ENCODE results near the gene AHCYL1. TPM values are rescaled to one million over a fixed set of nuclear protein-coding genes. Genes with fewer than 3 reads are reported as not detected.

AHCYL1 gene
- total RNA-seq, 1 donor from 2014 or later: 60.5 TPM

- H4K20me1 ChIP-seq (ENCODE audit: insufficient read depth, low read length): no peaks in the 10 kb centered on the region
- Mint-ChIP-seq H3K36me3 (ENCODE audit: low read depth, unreplicated experiment) (no peaks in the 10 kb centered on the region), H3K27me3 (ENCODE audit: low read depth, unreplicated experiment) (peaks cover 5% of the 10 kb centered on the region), H3K9me3 (ENCODE audit: unreplicated experiment) (peaks cover 6% of the 10 kb centered on the region), H3K27ac (ENCODE audit: unreplicated experiment) (no peak overlapping the region), H3K4me3 (ENCODE audit: unreplicated experiment) (no peak overlapping the region), H3K4me1 (ENCODE audit: low read depth, unreplicated experiment) (peaks cover 5% of the 10 kb centered on the region)
- no peak overlapping the region for H3K9ac ChIP-seq (ENCODE audit: low read length)
- no peaks in the 10 kb centered on the region for H3K36me3 ChIP-seq (ENCODE audit: insufficient read depth, low read length)
- no peak overlapping the region for H3K4me3 ChIP-seq (ENCODE audit: insufficient read depth, low read depth, low read length)
- peaks cover 11% of the 10 kb centered on the region for H3K4me1 ChIP-seq (ENCODE audit: insufficient read depth, low read length)
- peaks cover 3% of the 10 kb centered on the region for H3K9me3 ChIP-seq (ENCODE audit: insufficient read depth, low read depth, low read length)
- FAIRE-seq (no peak), DNase-seq (ENCODE audit: low read depth) (no peak)
- H3K27me3 ChIP-seq (ENCODE audit: insufficient read depth, low read length): no peaks in the 10 kb centered on the region
- no peaks in the 10 kb centered on the region for H3K79me2 ChIP-seq (ENCODE audit: insufficient read depth, low read length)
- no peak overlapping the region for H3K4me2 ChIP-seq (ENCODE audit: low read length)
- no peak for TF ChIP-seq EZH2 (IDR thresholded peaks at IDR 0.05; ENCODE audit: insufficient read depth, low read length)
- no peak for TF ChIP-seq CTCF (IDR thresholded peaks at IDR 0.05; ENCODE audit: insufficient read depth, low read depth, low read length)
- H3K27ac ChIP-seq (ENCODE audit: low read depth, low read length): no peak overlapping the region
- no peak overlapping the region for H2AFZ ChIP-seq (ENCODE audit: low read depth, low read length)
Measured at GRCh38 chr1:109937738-109938137, 46.8 kb upstream of the AHCYL1 start.

DNA sequence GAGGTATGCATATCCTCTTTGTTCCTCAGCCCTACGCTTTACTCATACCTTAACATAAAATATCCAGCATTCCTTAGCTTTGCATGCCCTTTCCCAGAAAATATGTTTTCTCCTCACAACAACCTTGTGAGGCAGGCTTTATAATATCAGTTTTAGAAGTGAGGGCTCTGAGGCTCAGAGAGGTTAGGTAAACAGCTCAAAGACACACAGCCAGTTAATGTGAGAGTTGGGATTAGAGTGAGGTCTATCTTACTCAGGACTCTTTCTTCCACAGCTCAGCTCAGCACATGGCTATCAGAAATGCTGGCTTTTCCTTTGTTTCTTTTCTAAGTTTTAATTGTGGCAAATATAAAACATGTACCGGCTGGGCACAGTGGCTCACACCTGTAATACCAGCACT, 46.0 kb upstream of the AHCYL1 start:
- Histone ChIP-seq H3K27me3 (ENCODE audit: insufficient read depth, low read length) (no peaks in the 10 kb centered on the region), H3K4me1 (ENCODE audit: insufficient read depth, low read length) (peaks cover 10% of the 10 kb centered on the region), H3K4me3 (ENCODE audit: insufficient read depth, low read depth, low read length) (no peak overlapping the region), H3K27ac (ENCODE audit: low read depth, low read length) (no peak overlapping the region), H3K79me2 (ENCODE audit: insufficient read depth, low read length) (no peaks in the 10 kb centered on the region), H3K4me2 (ENCODE audit: low read length) (no peak overlapping the region), H3K9me3 (ENCODE audit: insufficient read depth, low read depth, low read length) (peaks cover 3% of the 10 kb centered on the region), H3K9ac (ENCODE audit: low read length) (no peak overlapping the region), H3K36me3 (ENCODE audit: insufficient read depth, low read length) (no peaks in the 10 kb centered on the region), H2AFZ (ENCODE audit: low read depth, low read length) (no peak overlapping the region), H4K20me1 (ENCODE audit: insufficient read depth, low read length) (no peaks in the 10 kb centered on the region)
- no peak for FAIRE-seq
- no peak for DNase-seq (ENCODE audit: low read depth)
- H3K4me3 Mint-ChIP-seq (ENCODE audit: unreplicated experiment): no peak overlapping the region
- H3K9me3 Mint-ChIP-seq (ENCODE audit: unreplicated experiment): peaks cover 6% of the 10 kb centered on the region
- no peak overlapping the region for H3K27ac Mint-ChIP-seq (ENCODE audit: unreplicated experiment)
- TF ChIP-seq CTCF (IDR thresholded peaks at IDR 0.05; ENCODE audit: insufficient read depth, low read depth, low read length) (no peak), EZH2 (IDR thresholded peaks at IDR 0.05; ENCODE audit: insufficient read depth, low read length) (no peak)
- H3K4me1 Mint-ChIP-seq (ENCODE audit: low read depth, unreplicated experiment): peaks cover 5% of the 10 kb centered on the region
- H3K27me3 Mint-ChIP-seq (ENCODE audit: low read depth, unreplicated experiment): peaks cover 5% of the 10 kb centered on the region
- H3K36me3 Mint-ChIP-seq (ENCODE audit: low read depth, unreplicated experiment): no peaks in the 10 kb centered on the region

DNA sequence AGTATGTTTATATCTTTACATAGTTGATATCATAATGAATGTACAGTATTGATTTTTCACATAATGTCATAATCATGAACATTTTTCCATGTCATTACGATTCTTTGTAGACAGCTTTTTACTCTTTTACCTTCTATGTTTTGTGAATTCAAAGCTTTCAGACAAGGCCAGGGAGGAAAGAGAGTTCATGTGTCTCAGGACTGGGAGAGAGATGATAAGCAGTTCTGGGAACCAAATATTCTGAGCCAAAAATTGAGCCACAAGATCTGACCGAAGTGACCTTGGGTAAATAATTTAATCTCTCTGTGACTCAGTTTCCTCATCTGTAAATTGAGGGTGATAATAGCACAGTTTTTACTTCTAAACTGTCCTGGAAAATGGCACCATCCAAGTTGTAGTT, 42.1 kb upstream of the AHCYL1 start:
- no peak overlapping the region for H3K27ac ChIP-seq (ENCODE audit: low read depth, low read length)

More for the DNA sequence above, 42.1 kb upstream of the AHCYL1 start:
- H2AFZ ChIP-seq (ENCODE audit: low read depth, low read length): no peak overlapping the region
- no peak overlapping the region for H3K4me3 ChIP-seq (ENCODE audit: insufficient read depth, low read depth, low read length)
- peaks cover 3% of the 10 kb centered on the region for H3K9me3 ChIP-seq (ENCODE audit: insufficient read depth, low read depth, low read length)
- no peak for DNase-seq (ENCODE audit: low read depth)
- Mint-ChIP-seq H3K9me3 (ENCODE audit: unreplicated experiment) (peaks cover 2% of the 10 kb centered on the region), H3K27ac (ENCODE audit: unreplicated experiment) (no peak overlapping the region), H3K4me1 (ENCODE audit: low read depth, unreplicated experiment) (no peaks in the 10 kb centered on the region), H3K4me3 (ENCODE audit: unreplicated experiment) (no peak overlapping the region), H3K36me3 (ENCODE audit: low read depth, unreplicated experiment) (no peaks in the 10 kb centered on the region), H3K27me3 (ENCODE audit: low read depth, unreplicated experiment) (peaks cover 3% of the 10 kb centered on the region)
- no peak overlapping the region for H3K9ac ChIP-seq (ENCODE audit: low read length)
- no peak overlapping the region for H3K4me2 ChIP-seq (ENCODE audit: low read length)
- no peaks in the 10 kb centered on the region for H3K36me3 ChIP-seq (ENCODE audit: insufficient read depth, low read length)
- no peak for FAIRE-seq
- no peaks in the 10 kb centered on the region for H3K4me1 ChIP-seq (ENCODE audit: insufficient read depth, low read length)
- H4K20me1 ChIP-seq (ENCODE audit: insufficient read depth, low read length): no peaks in the 10 kb centered on the region
- no peaks in the 10 kb centered on the region for H3K27me3 ChIP-seq (ENCODE audit: insufficient read depth, low read length)
- TF ChIP-seq EZH2 (IDR thresholded peaks at IDR 0.05; ENCODE audit: insufficient read depth, low read length) (no peak), CTCF (IDR thresholded peaks at IDR 0.05; ENCODE audit: insufficient read depth, low read depth, low read length) (no peak)
- H3K79me2 ChIP-seq (ENCODE audit: insufficient read depth, low read length): no peaks in the 10 kb centered on the region

All from astrocyte (in vitro differentiated cells and primary cell).